Endodermal cell (in vitro differentiated cells): ENCODE measurements around the gene KRTCAP2. TPM values are rescaled to one million over a fixed set of nuclear protein-coding genes. Genes with fewer than 3 reads are reported as not detected.

Source experiments
- DNase-seq: peaks from one replicate; pipeline ENCODE4 v3.0.0-alpha.2; 2017
- H3K27ac ChIP-seq: 2 replicates; pipeline ENCODE4 v1.5.1; 2013; ENCODE audit warnings: mild to moderate bottlenecking, low read depth, low read length, moderate library complexity
- H3K27me3 ChIP-seq: 2 replicates; pipeline ENCODE4 v1.6.1; 2013; ENCODE audit warnings: mild to moderate bottlenecking, low read length, moderate library complexity; ENCODE audit not compliant: insufficient read depth, control insufficient read depth, poor library complexity, severe bottlenecking
- H3K36me3 ChIP-seq: 2 replicates; pipeline ENCODE4 v1.7.0; 2013; ENCODE audit warnings: mild to moderate bottlenecking, low read length, moderate library complexity; ENCODE audit not compliant: control insufficient read depth, insufficient read depth
- H3K4me1 ChIP-seq: one replicate; pipeline ENCODE4 v1.7.0; 2013; ENCODE audit warnings: low read length; ENCODE audit not compliant: control insufficient read depth, insufficient read depth
- H3K4me3 ChIP-seq: 2 replicates; pipeline ENCODE4 v1.5.1; 2013; ENCODE audit warnings: mild to moderate bottlenecking, low read length, moderate library complexity
- H3K9ac ChIP-seq: 2 replicates; pipeline ENCODE4 v1.6.1; 2013; ENCODE audit warnings: mild to moderate bottlenecking, low read length, moderate library complexity; ENCODE audit not compliant: poor library complexity, severe bottlenecking; ENCODE audit errors: extremely low read depth
- H3K9me3 ChIP-seq: 2 replicates; pipeline ENCODE4 v1.6.1; 2013; ENCODE audit warnings: mild to moderate bottlenecking, low read length, moderate library complexity; ENCODE audit not compliant: control insufficient read depth
- H3K27ac Mint-ChIP-seq: 2 replicates; pipeline ENCODE4 v1.8.0; 2020; ENCODE audit warnings: mixed read lengths
- H3K27me3 Mint-ChIP-seq: 2 replicates; pipeline ENCODE4 v1.8.0; 2021; ENCODE audit warnings: mild to moderate bottlenecking, mixed read lengths; ENCODE audit not compliant: insufficient read depth
- H3K36me3 Mint-ChIP-seq: 2 replicates; pipeline ENCODE4 v1.8.0; 2020; ENCODE audit warnings: low read depth, mixed read lengths
- H3K4me1 Mint-ChIP-seq: 2 replicates; pipeline ENCODE4 v1.8.0; 2020; ENCODE audit warnings: mixed read lengths
- H3K4me3 Mint-ChIP-seq: 2 replicates; pipeline ENCODE4 v1.8.0; 2020; ENCODE audit warnings: mild to moderate bottlenecking, moderate library complexity, mixed read lengths
- H3K9me3 Mint-ChIP-seq: 2 replicates; pipeline ENCODE4 v1.8.0; 2020; ENCODE audit warnings: mild to moderate bottlenecking, mixed read lengths
- CTCF ChIP-seq: fragments of 200-600 bp; sonication (generic); conservative IDR thresholded peaks from 2 replicates; pipeline ENCODE4 v1.5.0; 2021; ENCODE audit warnings: antibody characterized with exemption, mild to moderate bottlenecking
- WGBS, 2 experiments: methylation state at CpG; one replicate each; pipeline versions ENCODE4 v1.1.5 to v1.1.7; 2013; ENCODE audit warnings: missing lambda C conversion rate in 2 of 2, mixed read lengths in 1 of 2; ENCODE audit not compliant: insufficient coverage in 1 of 2, insufficient read length in 1 of 2; 5-methylcytosine and 5-hydroxymethylcytosine counted together
- total RNA-seq, 2 donors: library from RNA; stranded (reverse); fragmentation: NEBNext Ultra II Directional in 1 of 2; extraction: Animal tissue kit (Norgen Biotek cat#: 25700) in 1 of 2; gene quantifications; 2 replicates in 1 of 2; 3 replicates in 1 of 2; pipeline ENCODE4 v1.2.1, GENCODE V29; 2021

Gene KRTCAP2
- total RNA-seq, 2 donors from 2014 or later, result 143 to 152 TPM

GRCh38 chr1:155182052-155182550, 9.0 kb upstream of the KRTCAP2 start:
- Histone ChIP-seq H3K36me3 (peaks cover 13% of the 10 kb centered on the region), H3K4me1 (peaks cover 18% of the 10 kb centered on the region), H3K4me3 (no peak overlapping the region), H3K9ac (no peak overlapping the region), H3K27me3 (no peaks in the 10 kb centered on the region), H3K27ac (no peak overlapping the region), H3K9me3 (no peaks in the 10 kb centered on the region)
- H3K9me3 Mint-ChIP-seq, result no peaks in the 10 kb centered on the region
- no peak overlapping the region for H3K4me3 Mint-ChIP-seq
- no peak for TF ChIP-seq CTCF
- 98 to 99% methylated on average over 5 to 7 of the region's 7 CpGs for WGBS, 2 experiments
- H3K27me3 Mint-ChIP-seq, result peaks cover 10% of the 10 kb centered on the region
- H3K36me3 Mint-ChIP-seq, result peaks cover 7% of the 10 kb centered on the region
- no peak for DNase-seq
- no peak overlapping the region for H3K27ac Mint-ChIP-seq
- peaks cover 18% of the 10 kb centered on the region for H3K4me1 Mint-ChIP-seq

GRCh38 chr1:155181371-155182051, 8.4 kb upstream of the KRTCAP2 start:
- Mint-ChIP-seq H3K27me3 (peaks cover 10% of the 10 kb centered on the region), H3K4me3 (no peak overlapping the region), H3K27ac (no peak overlapping the region), H3K4me1 (peaks cover 12% of the 10 kb centered on the region), H3K9me3 (no peaks in the 10 kb centered on the region), H3K36me3 (peaks cover 7% of the 10 kb centered on the region)
- Histone ChIP-seq H3K9ac (no peak overlapping the region), H3K27ac (no peak overlapping the region), H3K27me3 (no peaks in the 10 kb centered on the region), H3K9me3 (no peaks in the 10 kb centered on the region), H3K4me3 (no peak overlapping the region), H3K4me1 (peaks cover 15% of the 10 kb centered on the region), H3K36me3 (peaks cover 17% of the 10 kb centered on the region)
- no peak for TF ChIP-seq CTCF
- 93 to 97% methylated on average over 12 to 18 of the region's 18 CpGs for WGBS, 2 experiments
- no peak for DNase-seq

GRCh38 chr1:155179112-155180031, 6.3 kb upstream of the KRTCAP2 start:
- DNase-seq, result peak; percentile 26
- H3K4me3 Mint-ChIP-seq, result no peak overlapping the region
- no peaks in the 10 kb centered on the region for H3K27me3 ChIP-seq
- H3K27ac ChIP-seq, result no peak overlapping the region
- H3K4me1 ChIP-seq, result no peaks in the 10 kb centered on the region
- TF ChIP-seq CTCF, result no peak
- H3K27me3 Mint-ChIP-seq, result peaks cover 16% of the 10 kb centered on the region
- H3K9ac ChIP-seq, result no peak overlapping the region
- H3K9me3 Mint-ChIP-seq, result no peaks in the 10 kb centered on the region
- peaks cover 4% of the 10 kb centered on the region for H3K4me1 Mint-ChIP-seq
- no peak overlapping the region for H3K4me3 ChIP-seq
- no peaks in the 10 kb centered on the region for H3K9me3 ChIP-seq
- peaks cover 7% of the 10 kb centered on the region for H3K36me3 Mint-ChIP-seq
- no peak overlapping the region for H3K27ac Mint-ChIP-seq
- 95% methylated on average over 22 to 31 of the region's 31 CpGs for WGBS, 2 experiments
- peaks cover 17% of the 10 kb centered on the region for H3K36me3 ChIP-seq
